Measurements from ENCODE around the gene TCF4. TPM values are rescaled to one million over a fixed set of nuclear protein-coding genes. Genes with fewer than 3 reads are reported as not detected.

TCF4 gene
- total RNA-seq, 1 experiment from 2014 or later, result 104 TPM

GRCh38 chr18:55427951-55428350, 160.0 kb downstream of the TCF4 start:
- Mint-ChIP-seq H3K36me3 (peaks cover 2% of the 10 kb centered on the region; the same call in 1 of the 2 replicates), H3K9me3 (peaks cover 7% of the 10 kb centered on the region; the same call in 1 of the 2 replicates), H3K4me3 (no peak overlapping the region), H3K27me3 (ENCODE audit: low read depth) (no peaks in the 10 kb centered on the region), H3K4me1 (peaks cover 75% of the 10 kb centered on the region), H3K27ac (peak overlapping the region; percentile 36; the same call in 1 of the 2 replicates)
- DNase-seq (ENCODE audit: low spot score), result no peak
- POLR2A ChIA-PET, result no interaction called here
- CTCF ChIA-PET, result no interaction called here
- ATAC-seq, result no peak
- TF ChIP-seq FOXJ3 (CRISPR knock-in tag; IDR thresholded peaks at IDR 0.05; ENCODE audit: borderline replicate concordance) (no peak), ZNF532 (CRISPR knock-in tag; IDR thresholded peaks at IDR 0.05; ENCODE audit: borderline replicate concordance) (no peak), PRDM15 (CRISPR knock-in tag; IDR thresholded peaks at IDR 0.05) (no peak), ATF6 (CRISPR knock-in tag; IDR thresholded peaks at IDR 0.05) (no peak), TCF7 (CRISPR knock-in tag; IDR thresholded peaks at IDR 0.05; ENCODE audit: low read depth) (no peak), NFYB (CRISPR knock-in tag; conservative IDR thresholded peaks at IDR 0.05; ENCODE audit: low read depth) (no peak), E2F4 (CRISPR knock-in tag; IDR thresholded peaks at IDR 0.05; ENCODE audit: borderline replicate concordance, low read depth) (no peak), CTCF (IDR thresholded peaks at IDR 0.05) (no peak), ZNF263 (CRISPR knock-in tag; IDR thresholded peaks at IDR 0.05; ENCODE audit: low read depth) (no peak), NR2C2 (CRISPR knock-in tag; IDR thresholded peaks at IDR 0.05) (no peak), TP53 (CRISPR knock-in tag; IDR thresholded peaks at IDR 0.05) (no peak), ESRRA (CRISPR knock-in tag; IDR thresholded peaks at IDR 0.05; ENCODE audit: borderline replicate concordance) (no peak), E2F5 (CRISPR knock-in tag; IDR thresholded peaks at IDR 0.05) (no peak), E2F1 (CRISPR knock-in tag; IDR thresholded peaks at IDR 0.05) (no peak)

Data from WTC11 (cell line).